Subcutaneous abdominal adipose tissue (tissue), 5 donors: ENCODE results near the gene RIPPLY2.

ENCODE experiments used
- H3K27ac ChIP-seq: one replicate; pipeline ENCODE4 v1.7.0; 2013; ENCODE audit warnings: low read depth, mild to moderate bottlenecking, inconsistent platforms, low read length, moderate library complexity
- H3K27me3 ChIP-seq, 5 donors: one replicate each; pipeline ENCODE4 v1.7.0; 2013; ENCODE audit warnings: low read length in 5 of 5, inconsistent platforms in 1 of 5; ENCODE audit not compliant: control insufficient read depth in 5 of 5, insufficient read depth in 4 of 5
- H3K36me3 ChIP-seq, 5 donors: one replicate each; pipeline ENCODE4 v1.7.0; 2013; ENCODE audit warnings: low read length in 5 of 5; ENCODE audit not compliant: control insufficient read depth in 5 of 5, insufficient read depth in 5 of 5
- H3K4me1 ChIP-seq, 5 donors: one replicate each; pipeline ENCODE4 v1.7.0; 2013; ENCODE audit warnings: low read length in 5 of 5, mild to moderate bottlenecking in 3 of 5, moderate library complexity in 1 of 5; ENCODE audit not compliant: control insufficient read depth in 5 of 5, insufficient read depth in 5 of 5
- H3K4me3 ChIP-seq, 5 donors: one replicate each; pipeline ENCODE4 v1.7.0; 2013; ENCODE audit warnings: low read length in 5 of 5, low read depth in 1 of 5
- H3K9ac ChIP-seq, 5 donors: one replicate each; pipeline ENCODE4 v1.7.0; 2013; ENCODE audit warnings: low read length in 5 of 5, mild to moderate bottlenecking in 4 of 5, moderate library complexity in 3 of 5
- H3K9me3 ChIP-seq, 5 donors: one replicate each; pipeline ENCODE4 v1.7.0; 2013; ENCODE audit warnings: low read length in 5 of 5; ENCODE audit not compliant: control insufficient read depth in 5 of 5
- donor health status: healthy.
- donor health status: healthy.
- donor health status: healthy.
- donor health status: healthy.
- donor health status: healthy.

Gene RIPPLY2

DNA sequence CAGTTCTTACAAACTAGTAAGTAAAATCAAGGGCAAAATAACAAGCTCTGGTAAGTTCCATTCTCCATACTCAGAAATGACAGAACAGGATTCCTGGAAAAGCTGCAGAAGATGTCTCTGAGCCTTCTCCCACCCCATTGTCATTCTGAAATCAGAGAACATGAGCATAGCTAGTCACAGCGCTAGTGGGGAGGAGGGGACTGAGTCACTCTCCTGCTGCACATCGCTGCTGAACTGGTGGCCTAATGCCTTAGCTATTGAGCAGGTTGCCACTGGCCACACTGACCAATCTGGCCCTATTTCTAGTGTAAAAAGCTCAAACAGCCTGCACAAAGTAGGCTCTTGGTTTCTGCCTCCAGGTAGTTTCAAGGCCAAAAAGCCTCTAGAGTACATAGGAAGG, 26.1 kb upstream of the RIPPLY2 start:
- H3K36me3 ChIP-seq = no peaks in the 10 kb centered on the region
- H3K27me3 ChIP-seq = no peaks in the 10 kb centered on the region
- H3K4me3 ChIP-seq = no peak overlapping the region
- H3K9ac ChIP-seq = no peak overlapping the region
- H3K27ac ChIP-seq = no peak overlapping the region
- H3K9me3 ChIP-seq = no peaks in the 10 kb centered on the region
- H3K4me1 ChIP-seq = no peaks in the 10 kb centered on the region

DNA sequence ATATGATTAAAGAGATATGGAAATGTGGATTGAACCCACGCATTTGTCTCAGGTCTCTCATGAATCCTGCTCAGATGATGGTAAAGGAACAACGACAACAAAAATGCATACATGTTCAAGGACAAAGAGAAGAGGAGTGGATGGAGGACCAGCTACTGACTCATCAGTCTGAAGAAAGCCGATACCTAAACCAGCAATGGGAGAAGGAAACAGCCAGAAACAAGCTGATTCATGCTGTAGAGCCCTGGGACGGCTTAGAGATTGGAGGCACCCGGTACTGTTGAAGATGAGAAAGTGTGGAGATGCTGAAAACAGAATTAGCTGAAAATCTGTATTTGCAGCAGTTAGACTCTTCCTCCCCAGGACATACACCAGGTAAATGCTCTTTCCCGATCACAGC, 14.4 kb upstream of the RIPPLY2 start:
- no peak overlapping the region for H3K4me3 ChIP-seq
- H3K9ac ChIP-seq = no peak overlapping the region
- H3K27me3 ChIP-seq = peaks cover 0 to 7% (median 0%) of the 10 kb centered on the region in 5 donors
- peaks cover 2 to 10% (median 8%) of the 10 kb centered on the region in 5 donors for H3K9me3 ChIP-seq
- no peak overlapping the region for H3K27ac ChIP-seq
- no peaks in the 10 kb centered on the region for H3K4me1 ChIP-seq
- no peaks in the 10 kb centered on the region for H3K36me3 ChIP-seq

DNA sequence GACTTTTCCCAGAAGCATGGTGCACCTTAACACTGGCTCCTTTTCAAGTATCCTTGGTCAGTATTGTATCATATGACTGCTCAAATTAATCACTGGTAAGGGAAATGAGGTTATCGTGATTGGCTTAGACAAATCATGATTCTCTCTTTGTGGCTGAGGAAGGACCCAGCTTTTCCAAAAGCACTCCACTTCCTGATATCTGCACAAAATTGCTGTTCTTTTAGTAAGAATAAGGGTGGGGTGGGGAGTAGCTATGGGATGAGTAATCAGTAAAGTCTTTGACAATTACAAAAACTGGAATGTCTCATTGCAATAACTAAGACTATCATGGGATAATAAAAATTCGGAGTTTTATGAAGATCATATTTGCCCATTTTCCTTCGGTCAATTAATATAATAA, 9.0 kb upstream of the RIPPLY2 start:
- no peak overlapping the region for H3K9ac ChIP-seq
- no peaks in the 10 kb centered on the region for H3K4me1 ChIP-seq
- H3K4me3 ChIP-seq = no peak overlapping the region
- no peak overlapping the region for H3K27ac ChIP-seq
- no peaks in the 10 kb centered on the region for H3K36me3 ChIP-seq
- peaks cover 0 to 6% (median 3%) of the 10 kb centered on the region in 5 donors for H3K9me3 ChIP-seq
- H3K27me3 ChIP-seq = no peaks in the 10 kb centered on the region

DNA sequence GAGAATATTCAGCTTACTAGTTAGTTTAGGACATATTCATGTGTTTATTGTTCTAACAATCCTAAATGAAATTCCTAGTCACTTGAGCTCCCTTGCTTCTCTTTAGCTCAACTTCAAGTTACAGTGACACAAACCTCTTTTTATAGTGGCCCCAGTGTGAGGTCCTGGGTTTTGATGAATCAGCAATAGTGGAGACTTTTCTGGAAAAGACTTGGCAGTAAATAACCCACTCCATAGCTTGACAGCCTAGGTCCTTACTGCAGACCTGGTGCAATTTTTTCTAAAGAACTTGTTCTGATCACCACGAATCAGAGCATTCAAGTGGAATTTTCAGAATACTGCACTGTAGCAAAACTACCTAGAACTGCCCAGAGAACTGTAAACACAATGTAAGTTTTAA, 6.9 kb upstream of the RIPPLY2 start:
- H3K36me3 ChIP-seq = no peaks in the 10 kb centered on the region
- H3K4me3 ChIP-seq = no peak overlapping the region
- no peaks in the 10 kb centered on the region for H3K4me1 ChIP-seq
- no peak overlapping the region for H3K27ac ChIP-seq
- H3K9me3 ChIP-seq = peaks cover 0 to 2% (median 2%) of the 10 kb centered on the region in 5 donors
- peaks cover 0 to 4% (median 2%) of the 10 kb centered on the region in 5 donors for H3K27me3 ChIP-seq
- no peak overlapping the region for H3K9ac ChIP-seq

DNA sequence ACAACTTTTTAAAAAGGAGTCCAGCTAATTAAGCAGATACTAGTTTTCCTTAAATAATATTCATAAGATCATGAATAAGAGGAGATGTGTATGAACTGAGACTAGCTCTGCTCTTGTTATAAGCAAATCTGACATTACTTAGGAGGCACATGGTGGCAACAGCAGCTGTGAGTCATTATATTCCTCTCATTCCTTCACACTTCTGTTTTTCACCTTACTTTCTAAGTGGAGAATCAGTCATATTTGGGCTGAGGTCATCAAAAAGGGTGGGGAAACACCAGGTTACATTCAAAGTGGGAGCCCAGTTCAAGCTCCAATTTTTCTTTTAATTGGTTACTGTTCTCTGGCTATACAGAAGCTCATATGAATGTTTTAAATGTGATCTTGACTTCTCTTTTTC, 6.0 kb upstream of the RIPPLY2 start:
- Histone ChIP-seq H3K4me3 (no peak overlapping the region), H3K4me1 (no peaks in the 10 kb centered on the region), H3K9ac (no peak overlapping the region)

DNA sequence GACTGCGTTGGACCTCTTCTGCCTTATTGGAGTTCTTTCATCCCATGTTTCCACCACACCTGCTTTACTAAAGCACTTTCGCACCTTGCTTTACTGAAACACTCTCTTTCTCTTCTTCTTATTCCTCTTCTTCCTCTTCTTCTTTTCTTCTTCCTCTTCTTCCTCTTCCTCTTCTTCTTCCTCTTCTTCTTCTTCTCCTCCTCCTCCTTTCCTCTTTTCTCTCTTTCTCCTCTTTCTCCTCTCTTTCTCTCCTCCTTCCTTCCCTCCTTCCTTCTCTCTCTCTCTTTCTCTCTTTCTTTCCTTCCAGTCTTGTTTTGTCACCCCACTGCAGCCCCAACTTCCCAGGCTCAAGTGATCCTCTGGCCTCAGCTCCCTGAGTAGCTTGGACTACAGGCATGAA, 4.0 kb upstream of the RIPPLY2 start:
- Histone ChIP-seq H3K27me3 (peaks cover 13 to 23% (median 20%) of the 10 kb centered on the region in 5 donors), H3K4me3 (no peak overlapping the region), H3K9ac (no peak overlapping the region), H3K27ac (no peak overlapping the region), H3K36me3 (no peaks in the 10 kb centered on the region), H3K4me1 (peaks cover 0 to 15% (median 13%) of the 10 kb centered on the region in 5 donors), H3K9me3 (no peaks in the 10 kb centered on the region)

More for the DNA sequence above, 6.0 kb upstream of the RIPPLY2 start:
- H3K9me3 ChIP-seq = no peaks in the 10 kb centered on the region
- peaks cover 0 to 5% (median 4%) of the 10 kb centered on the region in 5 donors for H3K27me3 ChIP-seq
- no peak overlapping the region for H3K27ac ChIP-seq
- no peaks in the 10 kb centered on the region for H3K36me3 ChIP-seq

DNA sequence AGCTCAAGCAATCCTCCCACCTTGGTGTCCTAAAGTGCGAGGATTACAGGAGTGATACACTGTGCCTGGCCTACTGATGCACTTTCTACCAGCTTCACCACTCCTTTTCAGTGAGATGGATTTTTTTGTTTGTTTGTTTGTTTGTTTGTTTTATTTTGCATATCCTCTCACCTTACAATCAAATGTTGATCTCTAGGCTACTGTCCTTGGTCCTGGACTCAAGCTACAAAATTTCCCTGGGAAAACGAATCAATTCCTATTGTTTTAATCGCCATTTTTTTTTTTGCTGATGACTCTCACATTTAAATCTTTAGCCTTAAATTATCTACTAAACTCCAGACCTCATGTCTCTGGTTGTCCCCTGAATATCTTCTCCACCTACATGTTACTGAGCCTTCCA, 3.5 kb upstream of the RIPPLY2 start:
- Histone ChIP-seq H3K9ac (no peak overlapping the region), H3K36me3 (no peaks in the 10 kb centered on the region), H3K9me3 (no peaks in the 10 kb centered on the region), H3K4me1 (peaks cover 0 to 15% (median 13%) of the 10 kb centered on the region in 5 donors), H3K27ac (no peak overlapping the region), H3K27me3 (peaks cover 13 to 28% (median 21%) of the 10 kb centered on the region in 5 donors), H3K4me3 (no peak overlapping the region)

DNA sequence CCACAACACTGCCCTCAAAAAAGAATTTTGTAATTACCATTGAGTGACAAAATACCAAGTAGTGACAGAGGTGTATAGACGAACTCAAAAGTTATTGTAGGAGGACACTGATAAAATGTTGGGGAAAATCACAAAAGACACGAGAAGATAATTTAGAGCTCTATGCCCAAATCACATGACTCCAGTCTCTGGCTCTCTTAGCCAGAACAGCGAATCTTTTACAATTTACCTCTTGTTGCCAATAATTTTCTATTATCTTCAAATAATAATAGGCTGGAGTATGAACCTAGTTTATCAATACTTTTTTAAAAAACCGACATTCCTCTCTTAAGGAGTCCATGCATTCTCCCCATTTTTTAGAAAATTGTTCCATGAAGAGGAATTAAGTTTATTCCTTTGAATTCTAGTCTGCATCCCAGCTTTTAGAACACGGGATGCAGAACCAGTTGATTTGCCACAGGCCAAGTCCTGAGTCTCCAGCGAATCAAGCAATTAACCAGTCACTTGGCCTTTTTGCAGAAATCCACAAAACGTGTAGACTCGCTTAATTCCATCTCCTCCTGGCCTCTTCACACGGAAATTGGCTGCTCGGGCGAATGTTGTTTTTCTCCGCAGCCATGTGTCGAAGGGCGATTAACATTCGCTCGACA, 507 bp upstream of the RIPPLY2 start:
- Histone ChIP-seq H3K36me3 (no peaks in the 10 kb centered on the region), H3K4me3 (peak overlapping the region in 4 of 5 donors; percentile 59 to 79 (median 64)), H3K4me1 (peaks cover 0 to 15% (median 13%) of the 10 kb centered on the region in 5 donors), H3K27ac (no peak overlapping the region), H3K27me3 (peaks cover 13 to 38% (median 23%) of the 10 kb centered on the region in 5 donors), H3K9me3 (no peaks in the 10 kb centered on the region), H3K9ac (no peak overlapping the region)

DNA sequence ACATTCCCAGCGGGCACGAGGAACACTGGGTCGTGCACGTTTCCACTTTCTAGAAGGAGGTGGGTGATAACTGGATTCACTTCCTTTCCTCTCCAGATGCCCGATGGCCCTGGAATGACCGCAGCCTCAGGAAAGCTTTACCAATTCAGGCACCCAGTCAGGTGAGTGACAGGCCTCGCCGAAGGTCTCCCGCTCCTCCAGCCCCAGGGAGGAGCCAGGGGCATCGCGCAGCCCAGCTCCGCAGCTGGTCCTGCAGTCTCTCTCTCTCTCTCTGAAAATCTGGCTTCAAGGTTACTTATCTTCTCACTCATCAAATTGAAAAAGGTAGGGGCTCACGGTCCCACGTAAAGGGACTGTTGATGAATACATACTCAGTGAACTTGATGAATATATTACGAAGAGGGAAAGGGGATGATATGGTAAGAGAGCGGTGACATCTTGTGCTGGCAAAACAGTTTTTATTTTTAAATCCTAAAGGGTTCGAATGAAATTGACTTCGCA, 891 bp downstream of the RIPPLY2 start:
- H3K36me3 ChIP-seq = no peaks in the 10 kb centered on the region
- no peaks in the 10 kb centered on the region for H3K9me3 ChIP-seq
- H3K27ac ChIP-seq = no peak overlapping the region
- H3K27me3 ChIP-seq = peaks cover 13 to 38% (median 23%) of the 10 kb centered on the region in 5 donors
- H3K4me1 ChIP-seq = peaks cover 0 to 18% (median 17%) of the 10 kb centered on the region in 5 donors
- no peak overlapping the region for H3K9ac ChIP-seq
- H3K4me3 ChIP-seq = peak overlapping the region in 4 of 5 donors; percentile 59 to 79 (median 64)

DNA sequence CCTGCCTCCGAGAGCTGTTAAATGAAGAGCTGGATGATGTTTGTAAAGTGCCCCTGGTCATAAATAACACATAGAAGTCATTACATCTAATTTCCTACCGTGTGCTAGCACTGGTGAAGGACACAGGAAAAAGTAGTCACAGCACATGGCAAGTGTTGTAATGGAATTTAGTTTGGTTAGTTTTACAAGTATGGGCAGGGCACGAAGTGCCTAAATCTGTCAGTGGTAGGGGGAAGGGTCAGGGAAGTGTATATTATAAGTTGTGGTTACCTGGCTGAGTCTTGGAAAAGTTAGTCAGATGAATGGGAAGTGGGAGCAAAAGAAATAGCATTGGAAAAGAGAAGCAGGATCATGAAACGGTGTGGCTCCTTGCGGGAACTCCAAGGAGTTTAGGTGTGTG, 1.6 kb downstream of the RIPPLY2 start:
- Histone ChIP-seq H3K4me1 (peaks cover 0 to 21% (median 20%) of the 10 kb centered on the region in 5 donors), H3K4me3 (no peak overlapping the region), H3K9me3 (no peaks in the 10 kb centered on the region), H3K27ac (no peak overlapping the region), H3K9ac (no peak overlapping the region), H3K27me3 (peaks cover 13 to 38% (median 23%) of the 10 kb centered on the region in 5 donors), H3K36me3 (no peaks in the 10 kb centered on the region)
